AG10803 (cell line): ENCODE measurements around the gene RNF13.

Experiments
- DNase-seq: peaks from one replicate; pipeline ENCODE4 v3.0.0; 2010; ENCODE audit warnings: low read depth
- H3K4me3 ChIP-seq: 2 replicates; pipeline ENCODE4 v1.5.1; 2011; ENCODE audit warnings: mild to moderate bottlenecking, low read length, control low read depth
- CTCF ChIP-seq: conservative IDR thresholded peaks from 2 replicates; pipeline ENCODE4 v1.5.1; 2011; ENCODE audit warnings: mild to moderate bottlenecking, low read length, control low read depth, inconsistent platforms

Gene RNF13

GRCh38 chr3:149783576-149783975, 29.4 kb upstream of the RNF13 start:
- DNase-seq = peak; percentile 88
- TF ChIP-seq CTCF = no peak

GRCh38 chr3:149784064-149784704, 28.8 kb upstream of the RNF13 start:
- TF ChIP-seq CTCF = no peak
- no peak overlapping the region for H3K4me3 ChIP-seq
- DNase-seq = peak; percentile 55

More at GRCh38 chr3:149783576-149783975, 29.4 kb upstream of the RNF13 start:
- no peak overlapping the region for H3K4me3 ChIP-seq

GRCh38 chr3:149790268-149790667, 22.7 kb upstream of the RNF13 start:
- H3K4me3 ChIP-seq = no peak overlapping the region
- no peak for TF ChIP-seq CTCF
- DNase-seq = peak; percentile 24

- H3K4me3 ChIP-seq = no peak overlapping the region
- TF ChIP-seq CTCF = no peak
- no peak for DNase-seq
These were observed 22.3 kb upstream of the RNF13 start for GRCh38 chr3:149790698-149791097.

- no peak for DNase-seq
- H3K4me3 ChIP-seq = no peak within 1 kb of the TSS
- TF ChIP-seq CTCF = no peak
These were observed 20.4 kb upstream of the RNF13 start, which contains the start of gene ANKUB1 for GRCh38 chr3:149792452-149793270. TSS of gene ANKUB1 (minus strand) at chr3:149792554. CDS start at chr3:149792366, 188 bp downstream.

GRCh38 chr3:149796026-149796425, 17.0 kb upstream of the RNF13 start:
- H3K4me3 ChIP-seq = no peak overlapping the region
- TF ChIP-seq CTCF = no peak

GRCh38 chr3:149800693-149801092, 12.3 kb upstream of the RNF13 start:
- TF ChIP-seq CTCF = no peak
- no peak overlapping the region for H3K4me3 ChIP-seq
- DNase-seq = no peak

More at GRCh38 chr3:149796026-149796425, 17.0 kb upstream of the RNF13 start:
- DNase-seq = no peak
